Measurements from ENCODE around the gene HECTD2.

The HECTD2 gene

GRCh38 chr10:91471602-91472001, 61.5 kb downstream of the HECTD2 start:
- in situ Hi-C loops (cut with HindIII; ENCODE audit: low sequenced_read_pairs) = no loop called here

GRCh38 chr10:91472911-91473310, 62.8 kb downstream of the HECTD2 start:
- in situ Hi-C loops (cut with HindIII; ENCODE audit: low sequenced_read_pairs) = no loop called here

- in situ Hi-C loops (cut with HindIII; ENCODE audit: low sequenced_read_pairs) = no loop called here
Observed at GRCh38 chr10:91474009-91474408, 63.9 kb downstream of the HECTD2 start.

GRCh38 chr10:91477236-91477635, 67.1 kb downstream of the HECTD2 start:
- in situ Hi-C loops (cut with HindIII; ENCODE audit: low sequenced_read_pairs) = loop anchor here (5.0 kb wide), 1 partner anchor 50 kb away; no protein-coding TSS in a partner anchor

GRCh38 chr10:91479583-91479982, 69.4 kb downstream of the HECTD2 start:
- in situ Hi-C loops (cut with HindIII; ENCODE audit: low sequenced_read_pairs) = loop anchor here (5.0 kb wide), 1 partner anchor 48 kb away; no protein-coding TSS in a partner anchor

GRCh38 chr10:91487911-91488582, 77.9 kb downstream of the HECTD2 start:
- in situ Hi-C loops (cut with HindIII; ENCODE audit: low sequenced_read_pairs) = loop anchor here (10.0 kb wide), 1 partner anchor 427 kb away; no protein-coding TSS in a partner anchor

- in situ Hi-C loops (cut with HindIII; ENCODE audit: low sequenced_read_pairs) = no loop called here
Observed at GRCh38 chr10:91493313-91493712, 83.2 kb downstream of the HECTD2 start.

GRCh38 chr10:91495402-91495801, 85.3 kb downstream of the HECTD2 start:
- in situ Hi-C loops (cut with HindIII; ENCODE audit: low sequenced_read_pairs) = no loop called here

GRCh38 chr10:91496016-91496415, 85.9 kb downstream of the HECTD2 start:
- in situ Hi-C loops (cut with HindIII; ENCODE audit: low sequenced_read_pairs) = no loop called here

- in situ Hi-C loops (cut with HindIII; ENCODE audit: low sequenced_read_pairs) = no loop called here
Observed at GRCh38 chr10:91511549-91512330, 101.6 kb downstream of the HECTD2 start.

GRCh38 chr10:91512458-91512857, 102.3 kb downstream of the HECTD2 start:
- in situ Hi-C loops (cut with HindIII; ENCODE audit: low sequenced_read_pairs) = no loop called here

GRCh38 chr10:91513598-91514424, 103.7 kb downstream of the HECTD2 start:
- in situ Hi-C loops (cut with HindIII; ENCODE audit: low sequenced_read_pairs) = no loop called here

- in situ Hi-C loops (cut with HindIII; ENCODE audit: low sequenced_read_pairs) = no loop called here
Observed at GRCh38 chr10:91514787-91515186, 104.6 kb downstream of the HECTD2 start.

- in situ Hi-C loops (cut with HindIII; ENCODE audit: low sequenced_read_pairs) = no loop called here
Observed at GRCh38 chr10:91517394-91517793, 107.2 kb downstream of the HECTD2 start.

GRCh38 chr10:91519899-91520514, 109.9 kb downstream of the HECTD2 start:
- in situ Hi-C loops (cut with HindIII; ENCODE audit: low sequenced_read_pairs) = no loop called here

- in situ Hi-C loops (cut with HindIII; ENCODE audit: low sequenced_read_pairs) = no loop called here
Observed at GRCh38 chr10:91520661-91521060, 110.5 kb downstream of the HECTD2 start.

GRCh38 chr10:91521439-91521838, 111.3 kb downstream of the HECTD2 start:
- in situ Hi-C loops (cut with HindIII; ENCODE audit: low sequenced_read_pairs) = no loop called here

- in situ Hi-C loops (cut with HindIII; ENCODE audit: low sequenced_read_pairs) = loop anchor here (5.0 kb wide), 1 partner anchor 49 kb away; no protein-coding TSS in a partner anchor
Observed at GRCh38 chr10:91525896-91526712, 116.0 kb downstream of the HECTD2 start.

GRCh38 chr10:91528080-91528479, 117.9 kb downstream of the HECTD2 start:
- in situ Hi-C loops (cut with HindIII; ENCODE audit: low sequenced_read_pairs) = loop anchor here (5.0 kb wide), 1 partner anchor 51 kb away; no protein-coding TSS in a partner anchor

GRCh38 chr10:91528768-91529167, 118.6 kb downstream of the HECTD2 start:
- in situ Hi-C loops (cut with HindIII; ENCODE audit: low sequenced_read_pairs) = loop anchor here (5.0 kb wide), 1 partner anchor 51 kb away; no protein-coding TSS in a partner anchor

Data from endothelial cell of hepatic sinusoid (primary cell).